ENCODE data around the gene SRXN1. TPM values are rescaled to one million over a fixed set of nuclear protein-coding genes. Genes with fewer than 3 reads are reported as not detected.

The SRXN1 gene
- total RNA-seq, 1 experiment from 2014 or later: 80.8 TPM

DNA sequence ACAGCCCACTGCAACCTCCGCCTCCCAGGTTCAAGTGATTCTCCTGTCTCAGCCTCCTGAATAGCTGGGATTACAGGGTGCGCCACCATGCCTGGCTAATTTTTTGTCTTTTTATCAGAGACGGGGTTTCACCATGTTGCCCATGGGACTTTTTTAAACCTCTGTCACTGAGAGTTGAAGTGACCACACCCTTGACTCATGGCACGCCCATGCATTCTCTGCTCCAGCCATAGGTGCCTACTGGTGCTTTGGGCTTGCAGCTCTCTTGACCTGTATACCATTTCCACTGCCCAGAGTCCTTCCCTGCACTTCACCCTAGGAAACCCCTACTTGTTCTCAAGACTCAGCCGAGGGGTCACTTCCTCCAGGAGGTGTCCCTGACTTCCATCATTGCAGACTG lies 25.0 kb upstream of the SRXN1 start:
- ATAC-seq: no peak
- H3K79me2 ChIP-seq (ENCODE audit: insufficient read depth, low read length): no peaks in the 10 kb centered on the region
- no peak overlapping the region for H3K9ac ChIP-seq (ENCODE audit: low read length)
- no peak overlapping the region for H3K27ac ChIP-seq (ENCODE audit: low read depth, low read length)
- H3K4me2 ChIP-seq (ENCODE audit: low read length): no peak overlapping the region
- H3K27me3 ChIP-seq (ENCODE audit: insufficient read depth, low read length): peaks cover 51% of the 10 kb centered on the region
- ChIA-PET RAD21 (ENCODE audit: low non-redundant PET in 1 of 2, low total read pairs in 2 of 2, uncharacterized antibody in 2 of 2, unreplicated experiment in 2 of 2) (no interaction called here), CTCF (interaction anchor here (3.2 kb wide), 1 partner anchor 11 kb away, joined by 15 read pairs; no protein-coding TSS in a partner anchor), POLR2A (no interaction called here)
- no peaks in the 10 kb centered on the region for H3K9me3 ChIP-seq (ENCODE audit: control insufficient read depth in 1 of 2, insufficient read depth in 1 of 2, low read depth in 1 of 2, low read length in 2 of 2)
- H3K9me2 ChIP-seq (ENCODE audit: insufficient read depth): no peaks in the 10 kb centered on the region
- no peak for DNase-seq (ENCODE audit: low read depth, low spot score)
- H3K4me3 ChIP-seq (replicated peaks in 1 of 2; ENCODE audit: low read depth in 1 of 2, low read length in 2 of 2): no peak overlapping the region
- intact Hi-C loops (cut with micrococcal nuclease): no loop called here
- no peaks in the 10 kb centered on the region for H3K4me1 ChIP-seq (ENCODE audit: control insufficient read depth in 1 of 2, insufficient read depth in 2 of 2, low read length in 2 of 2)
- TF ChIP-seq TCF7L2 (IDR thresholded peaks at IDR 0.05; ENCODE audit: borderline replicate concordance, extremely low read depth, insufficient read depth, insufficient read length): no peak
- TF ChIP-seq SRF (IDR thresholded peaks at IDR 0.05; ENCODE audit: low read depth): no peak
- TF ChIP-seq, protein P1, sequence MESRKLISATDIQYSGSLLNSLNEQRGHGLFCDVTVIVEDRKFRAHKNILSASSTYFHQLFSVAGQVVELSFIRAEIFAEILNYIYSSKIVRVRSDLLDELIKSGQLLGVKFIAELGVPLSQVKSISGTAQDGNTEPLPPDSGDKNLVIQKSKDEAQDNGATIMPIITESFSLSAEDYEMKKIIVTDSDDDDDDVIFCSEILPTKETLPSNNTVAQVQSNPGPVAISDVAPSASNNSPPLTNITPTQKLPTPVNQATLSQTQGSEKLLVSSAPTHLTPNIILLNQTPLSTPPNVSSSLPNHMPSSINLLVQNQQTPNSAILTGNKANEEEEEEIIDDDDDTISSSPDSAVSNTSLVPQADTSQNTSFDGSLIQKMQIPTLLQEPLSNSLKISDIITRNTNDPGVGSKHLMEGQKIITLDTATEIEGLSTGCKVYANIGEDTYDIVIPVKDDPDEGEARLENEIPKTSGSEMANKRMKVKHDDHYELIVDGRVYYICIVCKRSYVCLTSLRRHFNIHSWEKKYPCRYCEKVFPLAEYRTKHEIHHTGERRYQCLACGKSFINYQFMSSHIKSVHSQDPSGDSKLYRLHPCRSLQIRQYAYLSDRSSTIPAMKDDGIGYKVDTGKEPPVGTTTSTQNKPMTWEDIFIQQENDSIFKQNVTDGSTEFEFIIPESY (IDR thresholded peaks at IDR 0.05; ENCODE audit: extremely low read depth, insufficient replicate concordance, low read length): no peak
- TF ChIP-seq, protein P2, sequence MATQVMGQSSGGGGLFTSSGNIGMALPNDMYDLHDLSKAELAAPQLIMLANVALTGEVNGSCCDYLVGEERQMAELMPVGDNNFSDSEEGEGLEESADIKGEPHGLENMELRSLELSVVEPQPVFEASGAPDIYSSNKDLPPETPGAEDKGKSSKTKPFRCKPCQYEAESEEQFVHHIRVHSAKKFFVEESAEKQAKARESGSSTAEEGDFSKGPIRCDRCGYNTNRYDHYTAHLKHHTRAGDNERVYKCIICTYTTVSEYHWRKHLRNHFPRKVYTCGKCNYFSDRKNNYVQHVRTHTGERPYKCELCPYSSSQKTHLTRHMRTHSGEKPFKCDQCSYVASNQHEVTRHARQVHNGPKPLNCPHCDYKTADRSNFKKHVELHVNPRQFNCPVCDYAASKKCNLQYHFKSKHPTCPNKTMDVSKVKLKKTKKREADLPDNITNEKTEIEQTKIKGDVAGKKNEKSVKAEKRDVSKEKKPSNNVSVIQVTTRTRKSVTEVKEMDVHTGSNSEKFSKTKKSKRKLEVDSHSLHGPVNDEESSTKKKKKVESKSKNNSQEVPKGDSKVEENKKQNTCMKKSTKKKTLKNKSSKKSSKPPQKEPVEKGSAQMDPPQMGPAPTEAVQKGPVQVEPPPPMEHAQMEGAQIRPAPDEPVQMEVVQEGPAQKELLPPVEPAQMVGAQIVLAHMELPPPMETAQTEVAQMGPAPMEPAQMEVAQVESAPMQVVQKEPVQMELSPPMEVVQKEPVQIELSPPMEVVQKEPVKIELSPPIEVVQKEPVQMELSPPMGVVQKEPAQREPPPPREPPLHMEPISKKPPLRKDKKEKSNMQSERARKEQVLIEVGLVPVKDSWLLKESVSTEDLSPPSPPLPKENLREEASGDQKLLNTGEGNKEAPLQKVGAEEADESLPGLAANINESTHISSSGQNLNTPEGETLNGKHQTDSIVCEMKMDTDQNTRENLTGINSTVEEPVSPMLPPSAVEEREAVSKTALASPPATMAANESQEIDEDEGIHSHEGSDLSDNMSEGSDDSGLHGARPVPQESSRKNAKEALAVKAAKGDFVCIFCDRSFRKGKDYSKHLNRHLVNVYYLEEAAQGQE (IDR thresholded peaks at IDR 0.05; ENCODE audit: low read depth): no peak
- TF ChIP-seq SP1 (IDR thresholded peaks at IDR 0.05; ENCODE audit: low read depth): no peak
- no peak for TF ChIP-seq CBX3 (IDR thresholded peaks at IDR 0.05; ENCODE audit: low read depth)
- TF ChIP-seq, protein P3, sequence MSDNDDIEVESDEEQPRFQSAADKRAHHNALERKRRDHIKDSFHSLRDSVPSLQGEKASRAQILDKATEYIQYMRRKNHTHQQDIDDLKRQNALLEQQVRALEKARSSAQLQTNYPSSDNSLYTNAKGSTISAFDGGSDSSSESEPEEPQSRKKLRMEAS (IDR thresholded peaks at IDR 0.05): no peak
- TF ChIP-seq ZNF274 (IDR thresholded peaks at IDR 0.05; ENCODE audit: low read depth, low read length): no peak
- TF ChIP-seq, protein P4, sequence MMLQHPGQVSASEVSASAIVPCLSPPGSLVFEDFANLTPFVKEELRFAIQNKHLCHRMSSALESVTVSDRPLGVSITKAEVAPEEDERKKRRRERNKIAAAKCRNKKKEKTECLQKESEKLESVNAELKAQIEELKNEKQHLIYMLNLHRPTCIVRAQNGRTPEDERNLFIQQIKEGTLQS (IDR thresholded peaks at IDR 0.05): no peak
- no peak for TF ChIP-seq SIN3A (IDR thresholded peaks at IDR 0.05; ENCODE audit: low read depth)
- TF ChIP-seq POLR2AphosphoS5 (IDR thresholded peaks at IDR 0.05; ENCODE audit: low read depth, low read length): no peak
- TF ChIP-seq ELF1 (IDR thresholded peaks at IDR 0.05; ENCODE audit: borderline replicate concordance, low read depth): no peak
- TF ChIP-seq EZH2 (IDR thresholded peaks at IDR 0.05): no peak
- no peak for TF ChIP-seq JUND (IDR thresholded peaks at IDR 0.05)
- TF ChIP-seq POLR2A (IDR thresholded peaks at IDR 0.05; ENCODE audit: borderline replicate concordance, extremely low read depth, insufficient read depth, insufficient read length): no peak
- TF ChIP-seq, protein P5, sequence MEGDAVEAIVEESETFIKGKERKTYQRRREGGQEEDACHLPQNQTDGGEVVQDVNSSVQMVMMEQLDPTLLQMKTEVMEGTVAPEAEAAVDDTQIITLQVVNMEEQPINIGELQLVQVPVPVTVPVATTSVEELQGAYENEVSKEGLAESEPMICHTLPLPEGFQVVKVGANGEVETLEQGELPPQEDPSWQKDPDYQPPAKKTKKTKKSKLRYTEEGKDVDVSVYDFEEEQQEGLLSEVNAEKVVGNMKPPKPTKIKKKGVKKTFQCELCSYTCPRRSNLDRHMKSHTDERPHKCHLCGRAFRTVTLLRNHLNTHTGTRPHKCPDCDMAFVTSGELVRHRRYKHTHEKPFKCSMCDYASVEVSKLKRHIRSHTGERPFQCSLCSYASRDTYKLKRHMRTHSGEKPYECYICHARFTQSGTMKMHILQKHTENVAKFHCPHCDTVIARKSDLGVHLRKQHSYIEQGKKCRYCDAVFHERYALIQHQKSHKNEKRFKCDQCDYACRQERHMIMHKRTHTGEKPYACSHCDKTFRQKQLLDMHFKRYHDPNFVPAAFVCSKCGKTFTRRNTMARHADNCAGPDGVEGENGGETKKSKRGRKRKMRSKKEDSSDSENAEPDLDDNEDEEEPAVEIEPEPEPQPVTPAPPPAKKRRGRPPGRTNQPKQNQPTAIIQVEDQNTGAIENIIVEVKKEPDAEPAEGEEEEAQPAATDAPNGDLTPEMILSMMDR (IDR thresholded peaks at IDR 0.05 in 2 of 3, conservative IDR thresholded peaks at IDR 0.05 in 1 of 3; ENCODE audit: borderline replicate concordance in 1 of 3, insufficient read depth in 1 of 3, low read depth in 2 of 3, low read length in 2 of 3): no peak
- no TSS peak for BruUV-seq (replicated peaks)
- H3K36me3 ChIP-seq (ENCODE audit: control insufficient read depth in 1 of 2, insufficient read depth in 2 of 2, low read length in 2 of 2): no peaks in the 10 kb centered on the region
- H2AFZ ChIP-seq (ENCODE audit: low read depth, low read length, poor library complexity, severe bottlenecking): no peak overlapping the region
- H4K20me1 ChIP-seq (ENCODE audit: insufficient read depth): no peaks in the 10 kb centered on the region
